IMR-90 (cell line): Measurements from ENCODE around the gene GTF2I. TPM values are rescaled to one million over a fixed set of nuclear protein-coding genes. Genes with fewer than 3 reads are reported as not detected.

Experiments
- ATAC-seq: fragments of 200-7000 bp; cut with Tn5 transposase; 2 replicates; pipeline ENCODE4 v1.9.1; 2020; ENCODE audit warnings: low read depth, mild to moderate bottlenecking, moderate library complexity
- BruUV-seq: library from RNA; stranded (reverse); fragments of 400-500 nt; replicated peaks from 2 replicates; lab custom pipeline; 2021; lab: Mats Ljungman, UMichigan
- CTCF ChIA-PET: fragments of 300-600 bp; formaldehyde crosslinking; extraction: SDS; loops from one replicate; lab custom pipeline; 2021; ENCODE audit warnings: antibody characterized with exemption; lab: Yijun Ruan, JAX
- POLR2A ChIA-PET: fragments of 300-600 bp; sonication (Branson Sonifier 250); formaldehyde crosslinking; loops from one replicate; lab custom pipeline; 2022; ENCODE audit warnings: antibody characterized with exemption; ENCODE audit not compliant: unreplicated experiment; lab: Charles Lee
- DNase-seq: peaks from one replicate; pipeline ENCODE4 v3.0.0; 2013
- H2AFZ ChIP-seq: replicated peaks from 2 replicates; pipeline ENCODE3; 2013; ENCODE audit warnings: low read length, mild to moderate bottlenecking; ENCODE audit not compliant: poor library complexity
- H2AK5ac ChIP-seq: 2 replicates; pipeline ENCODE4 v1.6.1; 2013; ENCODE audit warnings: low read depth, low read length, inconsistent platforms
- H2AK9ac ChIP-seq: replicated peaks from 2 replicates; pipeline ENCODE3; 2013; ENCODE audit warnings: mild to moderate bottlenecking, low read depth, low read length, moderate library complexity; ENCODE audit not compliant: poor library complexity
- H2BK120ac ChIP-seq: 2 replicates; pipeline ENCODE4 v1.6.1; 2013; ENCODE audit warnings: low read depth, low read length, inconsistent platforms
- H2BK15ac ChIP-seq: 3 replicates; pipeline ENCODE4 v1.6.1; 2013; ENCODE audit warnings: low read depth, low read length, inconsistent platforms
- H2BK20ac ChIP-seq: 2 replicates; pipeline ENCODE4 v1.6.1; 2013; ENCODE audit warnings: low read depth, mild to moderate bottlenecking, inconsistent platforms, low read length, moderate library complexity
- H2BK5ac ChIP-seq: 2 replicates; pipeline ENCODE4 v1.6.1; 2013; ENCODE audit warnings: mild to moderate bottlenecking, low read depth, low read length, inconsistent platforms; ENCODE audit not compliant: poor library complexity, severe bottlenecking
- H3K14ac ChIP-seq: replicated peaks from 2 replicates; pipeline ENCODE4 v1.6.1; 2013; ENCODE audit warnings: low read depth, low read length, inconsistent platforms
- H3K18ac ChIP-seq: 2 replicates; pipeline ENCODE4 v1.6.1; 2013; ENCODE audit warnings: low read depth, low read length, control low read depth
- H3K23ac ChIP-seq: 2 replicates; pipeline ENCODE4 v1.6.1; 2013; ENCODE audit warnings: low read depth, low read length, inconsistent platforms
- H3K27ac ChIP-seq: 2 replicates; pipeline ENCODE4 v1.5.1; 2013; ENCODE audit warnings: mild to moderate bottlenecking, control low read depth, low read length; ENCODE audit not compliant: insufficient read depth
- H3K27me3 ChIP-seq: 2 replicates; pipeline ENCODE4 v1.6.1; 2013; ENCODE audit warnings: low read length; ENCODE audit not compliant: control insufficient read depth, insufficient read depth
- H3K36me3 ChIP-seq: 2 replicates; pipeline ENCODE4 v1.6.1; 2013; ENCODE audit warnings: low read length, mixed read lengths; ENCODE audit not compliant: control insufficient read depth, insufficient read depth
- H3K4ac ChIP-seq: 2 replicates; pipeline ENCODE4 v1.6.1; 2013; ENCODE audit warnings: low read depth, low read length, inconsistent platforms
- H3K4me1 ChIP-seq: 2 replicates; pipeline ENCODE4 v1.6.1; 2013; ENCODE audit warnings: low read length, mixed read lengths; ENCODE audit not compliant: control insufficient read depth, insufficient read depth
- H3K4me2 ChIP-seq: 2 replicates; pipeline ENCODE4 v1.6.1; 2013; ENCODE audit warnings: low read depth, mild to moderate bottlenecking, control low read depth, low read length, moderate library complexity
- H3K4me3 ChIP-seq: 2 replicates; pipeline ENCODE4 v1.5.1; 2013; ENCODE audit warnings: low read depth, mild to moderate bottlenecking, control low read depth, low read length, moderate library complexity; ENCODE audit not compliant: insufficient read depth
- H3K56ac ChIP-seq: 2 replicates; pipeline ENCODE4 v1.6.1; 2013; ENCODE audit warnings: low read length, inconsistent platforms; ENCODE audit not compliant: insufficient read depth; ENCODE audit errors: extremely low read depth
- H3K79me1 ChIP-seq, 2 experiments: 2 replicates each; pipeline ENCODE4 v1.6.1; 2013; ENCODE audit warnings: low read length in 2 of 2, inconsistent platforms in 1 of 2, low read depth in 1 of 2
- H3K9ac ChIP-seq: 2 replicates; pipeline ENCODE4 v1.6.1; 2013; ENCODE audit warnings: low read depth, low read length, control low read depth
- H3K9me1 ChIP-seq: 2 replicates; pipeline ENCODE4 v1.6.1; 2013; ENCODE audit warnings: low read length, inconsistent platforms; ENCODE audit not compliant: insufficient read depth
- H3K9me3 ChIP-seq: 2 replicates; pipeline ENCODE4 v1.6.1; 2013; ENCODE audit warnings: low read length; ENCODE audit not compliant: control insufficient read depth, insufficient read depth
- H4K20me1 ChIP-seq: 2 replicates; pipeline ENCODE4 v1.6.1; 2013; ENCODE audit warnings: low read length, inconsistent platforms; ENCODE audit not compliant: insufficient read depth
- H4K5ac ChIP-seq: 2 replicates; pipeline ENCODE4 v1.6.1; 2013; ENCODE audit warnings: mild to moderate bottlenecking, low read depth, low read length, control low read depth
- H4K8ac ChIP-seq, 2 experiments: 2 replicates each; pipeline ENCODE4 v1.6.1; 2013; ENCODE audit warnings: low read depth in 2 of 2, low read length in 2 of 2, control low read depth in 1 of 2, inconsistent platforms in 1 of 2
- H4K91ac ChIP-seq: 2 replicates; pipeline ENCODE4 v1.6.1; 2013; ENCODE audit warnings: low read depth, low read length, inconsistent platforms; ENCODE audit not compliant: insufficient read depth
- CEBPB ChIP-seq: IDR thresholded peaks from 2 replicates; pipeline ENCODE4 v1.6.1; 2012; ENCODE audit warnings: low read depth, low read length, improper control_type of control experiment
- ELK1 ChIP-seq: fragments of 150-350 bp; IDR thresholded peaks from 2 replicates; pipeline ENCODE4 v1.6.1; 2016; ENCODE audit warnings: low read depth, mild to moderate bottlenecking, low read length, moderate library complexity, borderline replicate concordance
- RAD21 ChIP-seq: IDR thresholded peaks from 2 replicates; pipeline ENCODE4 v1.6.1; 2012; ENCODE audit warnings: low read length, improper control_type of control experiment
- RFX5 ChIP-seq: IDR thresholded peaks from 2 replicates; pipeline ENCODE4 v1.8.0; 2012; ENCODE audit warnings: low read depth, mild to moderate bottlenecking, low read length, moderate library complexity
- USF2 ChIP-seq: fragments of 150-350 bp; IDR thresholded peaks from 2 replicates; pipeline ENCODE4 v1.6.1; 2017; ENCODE audit warnings: mild to moderate bottlenecking, antibody characterized with exemption, low read length, low read depth
- WGBS, 2 experiments: methylation state at CpG; one replicate each; pipeline versions ENCODE4 v1.1.5 to v1.1.7; 2013; ENCODE audit warnings: missing lambda C conversion rate in 2 of 2; ENCODE audit not compliant: insufficient read length in 1 of 2; ENCODE audit errors: extremely low coverage in 2 of 2; 5-methylcytosine and 5-hydroxymethylcytosine counted together
- dilution Hi-C: fragments of 300-500 bp; cut with HindIII; formaldehyde crosslinking; loops from one replicate; pipeline ENCODE4 v1.14.3; 2018; ENCODE audit warnings: low sequenced_read_pairs; ENCODE audit not compliant: unreplicated experiment
- in situ Hi-C: fragments of 300-500 bp; cut with MboI; formaldehyde crosslinking; loops from 3 replicates; pipeline ENCODE4 v1.14.3; 2019; ENCODE audit warnings: low sequenced_read_pairs, inconsistent platforms, mixed read lengths
- intact Hi-C: fragments of 100-400 bp; cut with micrococcal nuclease; formaldehyde crosslinking; loops from 2 replicates; pipeline ENCODE4 v1.10.0; 2022
- polyA plus RNA-seq, 3 experiments: library from polyadenylated mRNA; depleted of rRNA; stranded (reverse); fragments of >200 nt; gene quantifications; 2 replicates each; pipeline ENCODE4 v1.2.3, GENCODE V29; 2012; ENCODE audit warnings: low replicate concordance in 1 of 3
- total RNA-seq: library from RNA; depleted of rRNA; stranded (reverse); fragments of >200 nt; gene quantifications from 2 replicates; pipeline ENCODE4 v1.2.3, GENCODE V29; 2012

The GTF2I gene
- total and polyA plus RNA-seq, 2 of the 4 experiments (the other 2 are of a cell fraction), result 46.4 to 88.8 TPM

- CTCF ChIA-PET, result no interaction called here
- BruUV-seq, result no TSS peak
- Histone ChIP-seq H2BK15ac (no peak overlapping the region), H2BK5ac (no peak overlapping the region), H3K18ac (no peak overlapping the region), H3K23ac (no peak overlapping the region), H4K8ac (no peak overlapping the region), H3K79me1 (no peaks in the 10 kb centered on the region), H2AK5ac (no peak overlapping the region), H4K91ac (no peak overlapping the region), H3K4me2 (no peak overlapping the region), H3K9ac (no peak overlapping the region), H3K9me1 (0 out of 2 replicates have a peak, but pooled peaks cover 3% of the 10 kb centered on the region), H4K5ac (no peak overlapping the region), H3K27me3 (no peaks in the 10 kb centered on the region), H2AK9ac (no peak overlapping the region), H2BK20ac (no peak overlapping the region), H2AFZ (no peak overlapping the region), H4K20me1 (no peaks in the 10 kb centered on the region), H3K36me3 (no peaks in the 10 kb centered on the region), H3K9me3 (no peaks in the 10 kb centered on the region), H3K4me3 (no peak overlapping the region), H3K56ac (no peak overlapping the region), H3K4ac (no peak overlapping the region), H3K4me1 (peaks cover 6% of the 10 kb centered on the region), H3K27ac (no peak overlapping the region), H2BK120ac (no peak overlapping the region), H3K14ac (no peak overlapping the region)
- intact Hi-C loops (no loop called here), in situ Hi-C loops (no loop called here), dilution Hi-C loops (no loop called here)
- POLR2A ChIA-PET, result interaction anchor here (0.7 kb wide), 1 partner anchor 11 kb away, joined by 3 read pairs; no protein-coding TSS in a partner anchor
- ATAC-seq, result no peak
- no peak for DNase-seq
- TF ChIP-seq USF2 (no peak), ELK1 (no peak), RFX5 (no peak), CEBPB (no peak), RAD21 (no peak)
- WGBS, 2 experiments, result 89% methylated on average over 5 of the region's 8 CpGs; no CpG with 5 or more reads in 1 of the 2 experiments
Observed at GRCh38 chr7:74632505-74632904, 25.0 kb upstream of the GTF2I start.
